ENCODE results near the gene ANO8. TPM values are rescaled to one million over a fixed set of nuclear protein-coding genes. Genes with fewer than 3 reads are reported as not detected.
"Not testable (repeated sequence)": the region's sequence is repeated elsewhere in the genome, so short reads cannot be mapped to it uniquely, and the experiment has no call there.

ANO8 gene
- total and polyA plus RNA-seq, 2 of the 13 experiments (the other 11 are each of a cell fraction or from before 2014, with no cell fraction given) = 1.8 to 3.5 TPM

DNA sequence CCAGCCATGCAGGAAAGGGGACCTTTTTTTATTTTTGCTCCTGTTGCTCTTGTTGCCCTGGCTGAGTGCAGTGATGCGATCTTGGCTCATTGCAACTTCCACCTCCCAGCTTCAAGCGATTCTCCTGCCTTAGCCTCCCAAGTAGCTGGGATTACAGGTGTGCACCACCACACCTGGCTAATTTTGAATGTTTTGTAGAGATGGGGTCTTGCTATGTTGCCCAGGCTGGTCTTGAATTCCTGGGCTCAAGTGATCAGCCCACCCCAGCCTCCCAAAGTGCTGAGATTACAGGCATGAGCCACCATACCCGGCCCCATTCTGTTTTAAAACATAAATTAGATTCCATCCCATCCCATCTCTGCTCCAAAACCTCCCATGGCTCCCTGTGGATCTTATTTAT lies 59.8 kb downstream of the ANO8 start:
- H3K79me2 ChIP-seq (ENCODE audit: insufficient read depth, low read length); CTCF ChIA-PET (ENCODE audit: low intra/inter-chr PET ratio, low total read pairs); H3K9ac ChIP-seq (ENCODE audit: insufficient read depth, low read depth, low read length); H3K4me2 ChIP-seq (ENCODE audit: low read depth, low read length); FAIRE-seq; H3K9me3 ChIP-seq (ENCODE audit: low read length); H3K4me3 ChIP-seq (replicated peaks in 1 of 3; ENCODE audit: insufficient read depth in 1 of 3, low read depth in 2 of 3, low read length in 3 of 3); H4K20me1 ChIP-seq (ENCODE audit: insufficient read depth, low read length); ATAC-seq; H2AFZ ChIP-seq (ENCODE audit: low read length); in situ Hi-C loops (cut with HindIII; ENCODE audit: extremely low pct_ligation_motif_present, low pct_unique_long_range_greater_than_20kb); DNase-seq (ENCODE audit: low spot score); BruUV-seq (replicated peaks); H3K27ac ChIP-seq (ENCODE audit: extremely low read length, insufficient read depth, low read length); H3K4me1 ChIP-seq (ENCODE audit: insufficient read depth, low read length); intact Hi-C loops (cut with micrococcal nuclease; ENCODE audit: unreplicated experiment); H3K27me3 ChIP-seq (ENCODE audit: control insufficient read depth in 1 of 2, insufficient read depth in 2 of 2, low read length in 2 of 2): not testable (repeated sequence)
- POLR2A ChIA-PET = interaction anchor here (0.8 kb wide), 1 partner anchor 59 kb away, joined by 3 read pairs; the partner anchor contains the start of gene USE1
- 96% methylated on average over 3 of the region's 3 CpGs for WGBS (ENCODE audit: low lambda C conversion rate)
- peak; percentile 55; the same call in 1 of the 2 replicates for TF ChIP-seq ZNF121 (CRISPR knock-in tag; IDR thresholded peaks at IDR 0.05)
- peaks cover 17 to 47% of the 10 kb centered on the region in 2 experiments for H3K36me3 ChIP-seq (replicated peaks in 1 of 2; ENCODE audit: control insufficient read depth in 1 of 2, insufficient read depth in 2 of 2, low read length in 2 of 2)

Other genes starting within 250 kb of the ANO8 start
- gene USE1, start 119.5 kb downstream of the ANO8 start, total RNA-seq (2016; rRNA removed; fragmentation: Illumina TruSeq; extraction: Trizol) = 9.9 and 10.3 TPM in 2 replicates
- gene USE1, start 119.5 kb downstream of the ANO8 start, polyA plus RNA-seq (2011; rRNA removed) = 16.3 and 17.6 TPM in 2 replicates
- gene OCEL1, start 108.6 kb downstream of the ANO8 start, total RNA-seq (2016; rRNA removed; fragmentation: Illumina TruSeq; extraction: Trizol) = 10.6 and 13.6 TPM in 2 replicates
- 17.2 and 19.8 TPM in 2 replicates for gene OCEL1, start 108.6 kb downstream of the ANO8 start, polyA plus RNA-seq (2011; rRNA removed)
- gene NR2F6, start 88.9 kb downstream of the ANO8 start, total RNA-seq (2016; rRNA removed; fragmentation: Illumina TruSeq; extraction: Trizol) = 54.1 and 72.4 TPM in 2 replicates
- gene NR2F6, start 88.9 kb downstream of the ANO8 start, polyA plus RNA-seq (2011; rRNA removed) = 30.9 and 38.5 TPM in 2 replicates
- 0.13 and 0.15 TPM in 2 replicates for gene USHBP1, start 70.1 kb downstream of the ANO8 start, total RNA-seq (2016; rRNA removed; fragmentation: Illumina TruSeq; extraction: Trizol)
- 1.5 and 1.9 TPM in 2 replicates for gene USHBP1, start 70.1 kb downstream of the ANO8 start, polyA plus RNA-seq (2011; rRNA removed)
- gene BABAM1, start 67.4 kb downstream of the ANO8 start, total RNA-seq (2016; rRNA removed; fragmentation: Illumina TruSeq; extraction: Trizol) = 62.2 and 70.0 TPM in 2 replicates
- gene BABAM1, start 67.4 kb downstream of the ANO8 start, polyA plus RNA-seq (2011; rRNA removed) = 74.5 and 82.0 TPM in 2 replicates
- 0.22 and 0.69 TPM in 2 replicates for gene ANKLE1, start 53.0 kb downstream of the ANO8 start, total RNA-seq (2016; rRNA removed; fragmentation: Illumina TruSeq; extraction: Trizol)
- gene ANKLE1, start 53.0 kb downstream of the ANO8 start, polyA plus RNA-seq (2011; rRNA removed) = 1.5 TPM in 2 replicates
- 5.6 and 7.2 TPM in 2 replicates for gene ABHD8, start 31.4 kb downstream of the ANO8 start, total RNA-seq (2016; rRNA removed; fragmentation: Illumina TruSeq; extraction: Trizol)
- 6.3 and 9.9 TPM in 2 replicates for gene ABHD8, start 31.4 kb downstream of the ANO8 start, polyA plus RNA-seq (2011; rRNA removed)
- gene MRPL34, start 29.0 kb downstream of the ANO8 start, total RNA-seq (2016; rRNA removed; fragmentation: Illumina TruSeq; extraction: Trizol) = 77.3 and 93.6 TPM in 2 replicates
- gene MRPL34, start 29.0 kb downstream of the ANO8 start, polyA plus RNA-seq (2011; rRNA removed) = 67.7 and 74.0 TPM in 2 replicates
- 17.5 and 24.5 TPM in 2 replicates for gene DDA1, start 25.3 kb downstream of the ANO8 start, total RNA-seq (2016; rRNA removed; fragmentation: Illumina TruSeq; extraction: Trizol)
- gene DDA1, start 25.3 kb downstream of the ANO8 start, polyA plus RNA-seq (2011; rRNA removed) = 26.0 and 26.6 TPM in 2 replicates
- gene GTPBP3, start 2.7 kb upstream of the ANO8 start, total RNA-seq (2016; rRNA removed; fragmentation: Illumina TruSeq; extraction: Trizol) = 21.9 and 30.0 TPM in 2 replicates
- 17.5 and 19.4 TPM in 2 replicates for gene GTPBP3, start 2.7 kb upstream of the ANO8 start, polyA plus RNA-seq (2011; rRNA removed)
- not detected in 2 replicates for gene PLVAP, start 42.5 kb upstream of the ANO8 start, total RNA-seq (2016; rRNA removed; fragmentation: Illumina TruSeq; extraction: Trizol)
- gene PLVAP, start 42.5 kb upstream of the ANO8 start, polyA plus RNA-seq (2011; rRNA removed) = 0.26 TPM in 1 of 2 replicates, not detected in the other
- gene CCDC194, start 59.3 kb upstream of the ANO8 start, total RNA-seq (2016; rRNA removed; fragmentation: Illumina TruSeq; extraction: Trizol) = 0.13 TPM in 1 of 2 replicates, not detected in the other
- 0.21 and 0.35 TPM in 2 replicates for gene CCDC194, start 59.3 kb upstream of the ANO8 start, polyA plus RNA-seq (2011; rRNA removed)
- 39.1 and 58.8 TPM in 2 replicates for gene BST2, start 70.8 kb upstream of the ANO8 start, total RNA-seq (2016; rRNA removed; fragmentation: Illumina TruSeq; extraction: Trizol)
- 93.8 and 105 TPM in 2 replicates for gene BST2, start 70.8 kb upstream of the ANO8 start, polyA plus RNA-seq (2011; rRNA removed)
- gene MVB12A, start 85.2 kb upstream of the ANO8 start, total RNA-seq (2016; rRNA removed; fragmentation: Illumina TruSeq; extraction: Trizol) = 31.8 and 36.1 TPM in 2 replicates
- gene MVB12A, start 85.2 kb upstream of the ANO8 start, polyA plus RNA-seq (2011; rRNA removed) = 35.7 and 37.3 TPM in 2 replicates
- gene TMEM221, start 113.8 kb upstream of the ANO8 start, total RNA-seq (2016; rRNA removed; fragmentation: Illumina TruSeq; extraction: Trizol) = 0.55 and 0.77 TPM in 2 replicates
- 0.27 and 0.33 TPM in 2 replicates for gene TMEM221, start 113.8 kb upstream of the ANO8 start, polyA plus RNA-seq (2011; rRNA removed)
- not detected in 2 replicates for gene NXNL1, start 126.1 kb upstream of the ANO8 start, total RNA-seq (2016; rRNA removed; fragmentation: Illumina TruSeq; extraction: Trizol)
- not detected in 2 replicates for gene NXNL1, start 126.1 kb upstream of the ANO8 start, polyA plus RNA-seq (2011; rRNA removed)
- 1.7 and 4.1 TPM in 2 replicates for gene SLC27A1, start 135.7 kb upstream of the ANO8 start, total RNA-seq (2016; rRNA removed; fragmentation: Illumina TruSeq; extraction: Trizol)
- gene SLC27A1, start 135.7 kb upstream of the ANO8 start, polyA plus RNA-seq (2011; rRNA removed) = 8.7 and 8.8 TPM in 2 replicates
- 33.8 and 36.7 TPM in 2 replicates for gene PGLS, start 176.8 kb upstream of the ANO8 start, total RNA-seq (2016; rRNA removed; fragmentation: Illumina TruSeq; extraction: Trizol)
- gene PGLS, start 176.8 kb upstream of the ANO8 start, polyA plus RNA-seq (2011; rRNA removed) = 43.8 and 49.1 TPM in 2 replicates
- gene COLGALT1, start 220.8 kb upstream of the ANO8 start, total RNA-seq (2016; rRNA removed; fragmentation: Illumina TruSeq; extraction: Trizol) = 33.3 and 58.0 TPM in 2 replicates
- 196 and 211 TPM in 2 replicates for gene COLGALT1, start 220.8 kb upstream of the ANO8 start, polyA plus RNA-seq (2011; rRNA removed)